HCT116 (cell line): Measurements from ENCODE around the gene GANC. TPM values are rescaled to one million over a fixed set of nuclear protein-coding genes. Genes with fewer than 3 reads are reported as not detected.

Experiments
- ATAC-seq: fragments of 200-7000 bp; cut with Tn5 transposase; 2 replicates; pipeline ENCODE4 v1.9.1; 2020; ENCODE audit warnings: mild to moderate bottlenecking, moderate library complexity
- BruUV-seq: library from RNA; stranded (reverse); fragments of 400-500 nt; replicated peaks from 2 replicates; lab custom pipeline; 2021; lab: Mats Ljungman, UMichigan
- CTCF ChIA-PET: fragments of 300-600 bp; sonication (Branson Sonifier 250); formaldehyde crosslinking; loops from one replicate; lab custom pipeline; 2021; ENCODE audit warnings: antibody characterized with exemption; lab: Charles Lee
- POLR2A ChIA-PET: fragments of 300-600, 350-600 bp; sonication (Branson Sonifier 250); formaldehyde crosslinking; loops from one replicate; lab custom pipeline; 2021; ENCODE audit warnings: antibody characterized with exemption; lab: Charles Lee
- RAD21 ChIA-PET, 2 experiments: fragments of 300-600 bp; sonication (Branson Sonifier 250); formaldehyde crosslinking; loops; one replicate each; lab custom pipeline; 2023; ENCODE audit warnings: low total read pairs in 2 of 2; ENCODE audit not compliant: uncharacterized antibody in 2 of 2, unreplicated experiment in 2 of 2, low non-redundant PET in 1 of 2; lab: Charles Lee
- DNase-seq: peaks from one replicate; pipeline ENCODE4 v3.0.0-alpha.2; 2010; ENCODE audit warnings: low read depth, low spot score
- H2AFZ ChIP-seq: fragments of 200-600 bp; shearing (Covaris generic), sonication (generic); 2 replicates; pipeline ENCODE4 v1.6.1; 2017; ENCODE audit warnings: low read depth, mixed run types, mixed read lengths, antibody characterized with exemption, low read length; ENCODE audit not compliant: poor library complexity, severe bottlenecking
- H3K27ac ChIP-seq: 2 replicates; pipeline ENCODE4 v1.5.1; 2012; ENCODE audit warnings: low read depth, low read length
- H3K27me3 ChIP-seq: fragments of 200-600 bp; sonication (generic); 2 replicates; pipeline ENCODE4 v1.6.1; 2016; ENCODE audit warnings: mixed run types, low read length, mixed read lengths; ENCODE audit not compliant: insufficient read depth
- H3K36me3 ChIP-seq, 2 experiments: fragments of 200-500 bp in 1 of 2; fragments of 200-600 bp in 1 of 2; sonication (Bioruptor generic) in 1 of 2; sonication (generic) in 1 of 2; 2 replicates each; pipeline versions ENCODE4 v1.5.1 to v1.6.1; 2014 to 2016; ENCODE audit warnings: low read length in 2 of 2, inconsistent platforms in 1 of 2, mixed read lengths in 1 of 2, mixed run types in 1 of 2; ENCODE audit not compliant: insufficient read depth in 2 of 2, control insufficient read depth in 1 of 2
- H3K4me1 ChIP-seq, 2 experiments: fragments of 200-600 bp in 1 of 2; sonication (generic) in 1 of 2; 2 replicates each; pipeline versions ENCODE4 v1.5.1 to v1.6.1; 2012 to 2017; ENCODE audit warnings: low read length in 2 of 2, inconsistent platforms in 1 of 2, mild to moderate bottlenecking in 1 of 2, mixed read lengths in 1 of 2, mixed run types in 1 of 2, moderate library complexity in 1 of 2; ENCODE audit not compliant: insufficient read depth in 2 of 2, control insufficient read depth in 1 of 2
- H3K4me2 ChIP-seq: fragments of 200-600 bp; sonication (generic); 2 replicates; pipeline ENCODE4 v1.6.1; 2017; ENCODE audit warnings: mixed run types, low read length, mixed read lengths
- H3K4me3 ChIP-seq, 2 experiments: fragments of 200-600 bp in 1 of 2; sonication (generic) in 1 of 2; replicated peaks in 1 of 2; 2 replicates each; pipeline ENCODE4 v1.5.1; 2011 to 2016; ENCODE audit warnings: low read length in 2 of 2, control low read depth in 1 of 2, low read depth in 1 of 2, mild to moderate bottlenecking in 1 of 2, mixed read lengths in 1 of 2, mixed run types in 1 of 2
- H3K79me2 ChIP-seq: fragments of 200-600 bp; sonication (generic); 2 replicates; pipeline ENCODE4 v1.6.1; 2017; ENCODE audit warnings: mild to moderate bottlenecking, mixed run types, low read length, moderate library complexity, mixed read lengths; ENCODE audit not compliant: insufficient read depth
- H3K9ac ChIP-seq: fragments of 200-600 bp; sonication (generic); 2 replicates; pipeline ENCODE4 v1.6.1; 2016; ENCODE audit warnings: low read length, mixed read lengths
- H3K9me2 ChIP-seq: fragments of 200-600 bp; sonication (generic), shearing (Covaris generic); 2 replicates; pipeline ENCODE4 v1.6.1; 2017; ENCODE audit warnings: mixed run types, mild to moderate bottlenecking, moderate library complexity; ENCODE audit not compliant: insufficient read depth
- H3K9me3 ChIP-seq, 2 experiments: fragments of 200-500 bp in 1 of 2; fragments of 200-600 bp in 1 of 2; sonication (Bioruptor generic) in 1 of 2; sonication (generic) in 1 of 2; 2 replicates each; pipeline ENCODE4 v1.6.1; 2014 to 2017; ENCODE audit warnings: low read length in 2 of 2, mixed read lengths in 2 of 2, inconsistent platforms in 1 of 2, low read depth in 1 of 2, mild to moderate bottlenecking in 1 of 2, mixed run types in 1 of 2, moderate library complexity in 1 of 2; ENCODE audit not compliant: control insufficient read depth in 1 of 2, insufficient read depth in 1 of 2
- H4K20me1 ChIP-seq: fragments of 200-600 bp; sonication (generic), shearing (Covaris generic); 2 replicates; pipeline ENCODE4 v1.6.1; 2017; ENCODE audit warnings: mixed run types, mild to moderate bottlenecking, moderate library complexity; ENCODE audit not compliant: insufficient read depth
- CTCF ChIP-seq, 3 experiments: fragments of 200-600 bp in 1 of 3; sonication (generic) in 1 of 3; IDR thresholded peaks in 2 of 3; conservative IDR thresholded peaks in 1 of 3; 2 replicates each; pipeline ENCODE4 v1.5.1; 2012 to 2017; ENCODE audit warnings: low read depth in 2 of 3, low read length in 2 of 3, antibody characterized with exemption in 1 of 3, borderline replicate concordance in 1 of 3, control low read depth in 1 of 3, mild to moderate bottlenecking in 1 of 3, mixed read lengths in 1 of 3, mixed run types in 1 of 3, moderate library complexity in 1 of 3; ENCODE audit not compliant: insufficient read depth in 1 of 3
- EGR1 ChIP-seq: IDR thresholded peaks from 2 replicates; pipeline ENCODE4 v1.6.1; 2012; ENCODE audit warnings: low read depth
- EZH2 ChIP-seq: fragments of 200-600 bp; sonication (generic); IDR thresholded peaks from 2 replicates; pipeline ENCODE4 v1.6.1; 2017; ENCODE audit warnings: antibody characterized with exemption, mixed run types
- FOSL1 ChIP-seq: IDR thresholded peaks from 2 replicates; pipeline ENCODE4 v1.6.1; 2012; ENCODE audit warnings: low read depth
- POLR2A ChIP-seq: IDR thresholded peaks from 2 replicates; pipeline ENCODE4 v1.7.0; 2011; ENCODE audit warnings: borderline replicate concordance; ENCODE audit not compliant: insufficient read depth, insufficient read length; ENCODE audit errors: extremely low read depth
- POLR2AphosphoS5 ChIP-seq: IDR thresholded peaks from 2 replicates; pipeline ENCODE4 v1.6.1; 2011; ENCODE audit warnings: mild to moderate bottlenecking, low read depth, low read length, moderate library complexity
- SIN3A ChIP-seq: IDR thresholded peaks from 2 replicates; pipeline ENCODE4 v1.6.1; 2012; ENCODE audit warnings: low read depth
- TCF7L2 ChIP-seq: IDR thresholded peaks from 2 replicates; pipeline ENCODE4 v1.7.0; 2011; ENCODE audit warnings: borderline replicate concordance, inconsistent platforms; ENCODE audit not compliant: insufficient read depth, insufficient read length; ENCODE audit errors: extremely low read depth
- intact Hi-C: fragments of 100-400 bp; cut with micrococcal nuclease; formaldehyde crosslinking; loops from 2 replicates; pipeline ENCODE4 v1.10.0; 2022
- total RNA-seq: library from RNA; stranded (reverse); gene quantifications from one replicate; pipeline ENCODE4 v1.2.1, GENCODE V29; 2021; ENCODE audit not compliant: unreplicated experiment

Gene GANC
- total RNA-seq, 1 experiment from 2014 or later: 13.1 TPM

- TF ChIP-seq CTCF (IDR thresholded peaks at IDR 0.05 in 2 of 3, conservative IDR thresholded peaks at IDR 0.05 in 1 of 3; ENCODE audit: borderline replicate concordance in 1 of 3, insufficient read depth in 1 of 3, low read depth in 2 of 3, low read length in 2 of 3) (no peak), FOSL1 (no peak), EZH2 (no peak), TCF7L2 (no peak), POLR2AphosphoS5 (no peak)
Measured at GRCh38 chr15:42394106-42394505, 121.1 kb downstream of the GANC start (continued).

- TF ChIP-seq EGR1 (no peak), SIN3A (no peak), FOSL1 (no peak), POLR2A (no peak)
- no peak overlapping the region for H3K9ac ChIP-seq
- intact Hi-C loops: no loop called here
- no peak overlapping the region for H3K4me3 ChIP-seq
- BruUV-seq: no TSS peak
- H3K4me1 ChIP-seq: peaks cover 0 to 4% of the 10 kb centered on the region in 2 experiments; a peak in 1 of 4 replicates
- H3K4me2 ChIP-seq: no peak overlapping the region
- ChIA-PET POLR2A (interaction anchor here (2.2 kb wide), 1 partner anchor 11 kb away, joined by 5 read pairs; no protein-coding TSS in a partner anchor), RAD21 (no interaction called here), CTCF (no interaction called here)
- no peaks in the 10 kb centered on the region for H3K27me3 ChIP-seq
- H3K27ac ChIP-seq: no peak overlapping the region
- H2AFZ ChIP-seq: no peak overlapping the region
- H3K9me3 ChIP-seq: no peaks in the 10 kb centered on the region
- no peaks in the 10 kb centered on the region for H3K9me2 ChIP-seq
- no peaks in the 10 kb centered on the region for H4K20me1 ChIP-seq
- no peak for DNase-seq
- H3K79me2 ChIP-seq: no peaks in the 10 kb centered on the region
- no peak for ATAC-seq
- no peaks in the 10 kb centered on the region for H3K36me3 ChIP-seq
Measured at GRCh38 chr15:42395838-42396237, 122.8 kb downstream of the GANC start.
